Keratinocyte (primary cell): ENCODE results near the gene RASL11A.

Experiments
- EZH2 ChIP-seq: IDR thresholded peaks from one replicate; pipeline ENCODE4 v1.6.1; 2012; ENCODE audit warnings: inconsistent platforms, mild to moderate bottlenecking, low read length, moderate library complexity
- TF ChIP-seq, protein P1 (sequence below), 3 experiments: IDR thresholded peaks in 1 of 3; conservative IDR thresholded peaks in 1 of 3; optimal IDR thresholded peaks in 1 of 3; 2 replicates in 2 of 3; 3 replicates in 1 of 3; pipeline versions ENCODE3 to v1.5.1; 2011; ENCODE audit warnings: low read length in 3 of 3, mild to moderate bottlenecking in 3 of 3, moderate library complexity in 2 of 3, control low read depth in 1 of 3, inconsistent platforms in 1 of 3; ENCODE audit not compliant: insufficient read depth in 2 of 3; ENCODE audit errors: extremely low read depth in 1 of 3

DNA sequence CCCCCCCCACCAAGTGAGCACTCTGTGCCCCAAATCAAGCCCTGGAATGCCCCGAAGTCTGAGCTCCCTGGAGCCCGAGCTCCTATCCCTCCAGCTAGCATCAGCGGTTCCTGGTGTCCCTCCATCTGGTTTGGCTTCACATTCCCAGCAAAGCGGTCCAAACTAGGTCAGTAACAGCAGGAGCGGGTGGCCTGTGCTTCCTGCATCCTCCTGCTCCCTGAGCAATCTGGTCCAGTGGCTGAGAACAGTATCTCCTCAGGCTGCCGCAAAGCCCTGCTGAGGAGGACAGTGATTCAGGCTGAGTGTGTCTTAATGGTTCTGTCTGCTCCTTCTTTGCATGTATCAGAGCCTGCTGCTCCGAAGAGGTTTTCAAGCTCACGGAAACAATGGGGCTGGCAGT, 25.9 kb downstream of the RASL11A start:
- TF ChIP-seq, protein P1, sequence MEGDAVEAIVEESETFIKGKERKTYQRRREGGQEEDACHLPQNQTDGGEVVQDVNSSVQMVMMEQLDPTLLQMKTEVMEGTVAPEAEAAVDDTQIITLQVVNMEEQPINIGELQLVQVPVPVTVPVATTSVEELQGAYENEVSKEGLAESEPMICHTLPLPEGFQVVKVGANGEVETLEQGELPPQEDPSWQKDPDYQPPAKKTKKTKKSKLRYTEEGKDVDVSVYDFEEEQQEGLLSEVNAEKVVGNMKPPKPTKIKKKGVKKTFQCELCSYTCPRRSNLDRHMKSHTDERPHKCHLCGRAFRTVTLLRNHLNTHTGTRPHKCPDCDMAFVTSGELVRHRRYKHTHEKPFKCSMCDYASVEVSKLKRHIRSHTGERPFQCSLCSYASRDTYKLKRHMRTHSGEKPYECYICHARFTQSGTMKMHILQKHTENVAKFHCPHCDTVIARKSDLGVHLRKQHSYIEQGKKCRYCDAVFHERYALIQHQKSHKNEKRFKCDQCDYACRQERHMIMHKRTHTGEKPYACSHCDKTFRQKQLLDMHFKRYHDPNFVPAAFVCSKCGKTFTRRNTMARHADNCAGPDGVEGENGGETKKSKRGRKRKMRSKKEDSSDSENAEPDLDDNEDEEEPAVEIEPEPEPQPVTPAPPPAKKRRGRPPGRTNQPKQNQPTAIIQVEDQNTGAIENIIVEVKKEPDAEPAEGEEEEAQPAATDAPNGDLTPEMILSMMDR (optimal IDR thresholded peaks at IDR 0.05 in 1 of 3, IDR thresholded peaks at IDR 0.05 in 1 of 3, conservative IDR thresholded peaks at IDR 0.05 in 1 of 3; ENCODE audit: extremely low read depth in 1 of 3, insufficient read depth in 2 of 3, low read length in 3 of 3) = no peak
- TF ChIP-seq EZH2 = no peak
